ENCODE results near the gene SKI.

- TF ChIP-seq POLR2A (IDR thresholded peaks at IDR 0.05; ENCODE audit: low read depth, low read length) (no peak), POLR2AphosphoS5 (IDR thresholded peaks at IDR 0.05; ENCODE audit: low read depth, low read length) (no peak), TAF1 (IDR thresholded peaks at IDR 0.05; ENCODE audit: borderline replicate concordance, low read depth, low read length) (no peak)
Measured at GRCh38 chr1:2326524-2326923, 98.4 kb downstream of the SKI start.

Measured in GM12892 (cell line).